Fibroblast of skin of right quadriceps (primary cell): ENCODE results near the gene CHRNE.

Source experiments
- DNase-seq: peaks from one replicate; pipeline ENCODE4 v3.0.0-alpha.2; 2013

Gene CHRNE

DNA sequence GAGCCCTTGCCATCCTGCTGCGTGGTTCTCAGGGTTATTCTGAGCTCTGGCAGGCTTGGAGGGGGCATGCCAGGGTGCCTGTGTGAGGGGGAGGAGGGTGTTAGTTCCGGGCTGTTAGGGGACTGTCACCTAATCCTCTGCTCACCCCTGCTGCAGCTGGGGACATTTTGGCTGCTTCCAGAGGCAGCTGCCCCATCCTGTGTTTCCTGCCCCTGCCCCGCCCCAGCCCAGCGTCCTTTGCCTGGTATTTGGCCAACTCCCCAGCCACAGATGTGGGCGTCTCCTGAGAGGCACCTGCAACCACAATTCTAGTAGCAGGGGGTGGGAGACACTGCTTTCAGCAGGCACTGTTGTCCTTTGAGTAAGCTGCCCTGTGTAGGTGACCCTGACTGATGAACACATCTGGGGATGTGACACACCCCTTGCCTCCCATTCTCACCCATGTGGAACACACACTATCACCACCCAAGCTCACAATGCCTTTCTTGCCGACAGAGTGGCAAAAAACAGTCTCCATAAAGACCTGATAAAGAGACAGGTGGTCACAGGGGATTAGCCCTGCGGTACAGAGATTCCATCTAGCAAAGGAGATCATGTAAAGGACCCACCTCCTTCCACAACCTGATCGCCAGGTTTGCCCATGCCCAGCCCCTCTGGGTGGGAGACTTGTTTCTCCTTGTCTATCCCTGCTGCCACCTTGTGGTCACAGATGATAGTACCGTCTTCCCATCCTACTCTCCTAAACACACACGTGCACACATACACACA lies at the start of gene CHRNE:
TSS of gene CHRNE (minus strand) at position 48 of the 768 bp plus-strand sequence. CDS start at position 13, 35 bp downstream.
- peak; percentile 60 for DNase-seq

DNA sequence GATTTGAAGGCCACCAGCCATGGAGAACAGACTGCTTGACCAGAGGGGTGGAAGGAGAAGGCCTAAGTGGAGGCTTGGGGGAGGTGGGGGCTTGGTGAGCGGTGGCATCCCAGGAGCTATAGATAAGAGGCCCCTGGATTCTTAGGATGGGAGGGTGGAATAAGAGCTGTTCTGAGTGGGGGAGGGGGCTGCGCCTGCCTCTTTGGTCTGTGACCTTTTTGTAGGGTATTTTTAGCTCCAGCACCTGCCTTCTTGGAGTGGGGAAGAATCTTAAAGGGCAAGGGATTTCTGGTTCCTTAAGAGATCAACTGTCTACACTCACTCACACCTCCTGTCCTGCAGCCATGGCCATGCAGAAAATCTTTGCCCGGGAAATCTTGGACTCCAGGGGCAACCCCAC lies 48.6 kb upstream of the CHRNE start:
- no peak for DNase-seq

DNA sequence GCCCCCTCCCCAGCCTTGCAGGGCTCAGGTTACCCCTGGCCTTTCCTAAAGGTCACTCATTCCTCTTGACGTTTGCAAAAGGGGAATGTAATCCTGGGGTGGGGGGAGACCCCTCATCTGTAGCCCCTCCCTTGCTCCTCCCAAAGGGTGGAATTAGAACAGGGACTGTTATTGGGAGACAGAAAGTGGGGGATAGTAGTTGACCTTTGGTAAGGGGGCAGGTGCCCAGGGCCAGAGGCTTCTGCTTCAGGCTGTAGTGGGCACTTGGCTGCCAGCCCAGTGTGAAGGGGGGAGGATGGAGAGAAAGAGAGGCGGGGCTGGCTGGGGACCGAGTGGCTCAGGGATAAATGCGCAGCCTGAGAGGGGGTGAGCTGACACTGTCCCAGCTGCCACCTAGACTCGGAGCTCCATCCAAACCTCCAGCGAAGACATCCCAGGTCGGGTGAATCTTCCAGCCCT lies 47.9 kb upstream of the CHRNE start, which contains the start of gene ENO3:
TSS of gene ENO3 (plus strand) at position 374 of the 459 bp plus-strand sequence. CDS start 711 bp downstream, outside the sequence.
- no peak for DNase-seq

DNA sequence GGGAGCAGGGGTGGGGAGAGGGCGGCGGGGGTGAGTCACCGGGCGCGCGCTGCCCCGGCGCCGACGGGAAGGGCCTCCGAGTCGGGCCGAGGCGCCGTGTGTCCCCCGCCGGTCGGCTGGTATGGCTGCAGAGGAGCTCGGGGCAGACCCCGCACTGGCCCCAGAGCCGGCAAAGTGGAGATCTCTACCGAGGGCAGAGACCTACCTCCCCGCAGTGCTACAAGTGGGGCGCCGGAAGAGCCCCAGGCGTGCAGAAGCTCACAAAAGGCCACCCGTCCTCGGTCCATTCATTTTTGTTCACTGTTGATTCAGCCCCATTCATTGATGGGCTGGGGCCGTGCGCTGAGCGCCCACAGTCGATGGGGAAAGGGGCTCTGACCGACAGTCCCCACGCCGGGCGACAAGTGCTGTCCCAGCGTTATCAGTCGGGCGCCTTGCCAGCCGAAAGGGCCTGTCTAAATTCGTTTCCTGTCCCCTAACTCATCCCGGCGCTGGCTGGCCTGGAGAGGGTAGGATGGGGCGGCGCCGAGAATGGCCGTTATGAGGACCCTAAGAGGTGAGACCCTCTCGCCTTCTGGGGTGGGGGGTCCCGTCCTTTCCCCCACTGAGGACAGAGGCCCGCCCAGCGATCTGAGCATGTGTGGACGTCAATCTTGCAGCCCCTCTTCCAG lies 47.3 kb upstream of the CHRNE start:
- DNase-seq = no peak

DNA sequence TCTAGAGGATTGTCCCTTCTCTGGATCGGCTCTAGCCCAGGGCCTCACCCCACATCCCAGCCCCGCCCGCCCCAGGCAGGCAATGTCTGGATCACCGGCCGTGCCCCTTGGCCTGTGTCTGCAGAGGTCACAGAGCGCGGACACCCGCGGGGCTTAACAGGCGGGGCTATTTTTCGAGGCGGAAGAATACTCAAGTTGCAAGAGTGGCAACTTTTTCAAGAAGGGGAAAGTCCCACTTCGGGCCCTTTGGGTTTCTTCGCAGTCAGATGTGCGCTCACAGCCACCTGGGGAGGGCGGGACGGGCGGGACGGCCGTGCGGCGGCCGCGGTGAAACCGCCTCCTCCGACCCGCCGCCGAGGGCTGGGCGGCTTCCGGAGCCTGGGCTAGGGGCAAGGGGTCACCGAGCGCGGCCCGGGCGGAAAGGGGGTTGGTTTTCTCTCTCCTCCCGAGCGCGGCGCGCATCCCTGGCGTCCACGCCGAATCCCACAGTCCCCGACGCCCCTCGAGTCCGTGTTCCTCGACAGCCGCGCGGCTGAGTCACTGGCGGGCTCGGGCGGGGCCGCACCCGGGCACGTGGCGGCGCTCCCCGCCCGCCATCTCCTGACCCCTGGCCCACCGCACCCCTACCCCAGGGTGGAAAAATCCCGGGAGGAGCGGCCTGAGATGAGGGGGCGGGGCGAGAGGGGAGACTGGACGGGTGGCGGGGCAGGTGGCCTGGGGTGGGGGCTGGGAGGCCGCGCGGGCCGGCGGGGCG lies 46.6 kb upstream of the CHRNE start:
- DNase-seq = peak; percentile 72

DNA sequence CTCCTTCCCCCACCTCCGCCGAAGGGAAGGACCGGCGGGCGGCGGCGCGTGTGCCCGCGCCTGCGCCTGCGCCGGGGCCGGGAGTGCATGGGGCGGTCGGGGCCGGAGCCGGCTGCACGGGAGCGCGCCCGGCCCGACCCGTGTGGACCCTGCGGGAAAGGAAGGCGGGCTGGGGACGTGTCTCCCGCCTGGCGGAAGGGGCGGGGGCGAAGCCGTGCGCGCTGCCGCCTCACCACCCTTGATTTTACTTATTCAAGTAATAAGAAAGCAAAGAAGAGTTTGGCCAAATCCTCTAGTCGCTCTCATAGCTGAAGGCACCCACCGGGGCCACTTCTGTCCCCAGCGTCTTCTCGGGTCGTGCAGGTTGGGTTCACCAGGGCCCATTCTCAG lies 46.0 kb upstream of the CHRNE start:
- peak; percentile 93 for DNase-seq

DNA sequence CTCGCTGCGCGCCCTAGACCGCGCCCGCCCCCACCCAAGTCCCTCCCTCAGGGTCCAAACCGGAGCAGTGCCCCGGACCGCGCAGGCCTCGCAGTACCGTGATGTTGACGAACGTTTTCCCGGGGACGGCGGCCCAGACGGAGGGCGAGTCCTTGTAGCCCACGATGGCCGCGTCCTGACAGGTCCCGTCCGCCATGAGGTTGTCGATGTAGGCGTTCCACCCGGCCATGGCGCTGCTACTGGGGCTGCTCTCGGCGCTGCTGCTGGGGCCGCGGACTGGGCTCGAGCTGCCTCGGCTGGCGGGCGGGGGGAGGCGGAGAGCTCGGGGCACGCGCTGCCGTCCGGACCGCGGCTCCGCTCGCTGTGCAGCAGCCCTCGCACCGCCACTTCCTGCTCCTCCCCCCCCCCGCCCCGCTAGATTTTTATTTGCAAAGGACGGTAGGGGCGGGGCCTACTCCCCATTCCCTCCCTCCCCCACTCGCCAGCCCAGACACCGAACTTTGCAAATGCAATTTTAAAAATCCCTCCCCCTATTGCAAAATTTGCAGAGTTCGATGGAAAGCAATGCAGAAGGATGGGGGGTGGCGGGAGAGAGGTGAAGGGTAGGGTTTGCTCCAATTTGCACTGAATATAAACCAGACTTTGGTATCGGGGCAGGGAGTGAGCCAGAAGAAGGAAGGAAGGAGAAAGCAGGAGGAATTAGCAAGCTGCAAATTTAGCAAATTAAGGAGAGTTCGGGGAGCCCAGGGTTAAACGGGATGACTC lies 45.5 kb upstream of the CHRNE start, which contains the start of gene PFN1:
TSS of gene PFN1 (minus strand) at position 365 of the 765 bp plus-strand sequence. CDS start at position 229, 136 bp downstream.
- peak; percentile 96 for DNase-seq

DNA sequence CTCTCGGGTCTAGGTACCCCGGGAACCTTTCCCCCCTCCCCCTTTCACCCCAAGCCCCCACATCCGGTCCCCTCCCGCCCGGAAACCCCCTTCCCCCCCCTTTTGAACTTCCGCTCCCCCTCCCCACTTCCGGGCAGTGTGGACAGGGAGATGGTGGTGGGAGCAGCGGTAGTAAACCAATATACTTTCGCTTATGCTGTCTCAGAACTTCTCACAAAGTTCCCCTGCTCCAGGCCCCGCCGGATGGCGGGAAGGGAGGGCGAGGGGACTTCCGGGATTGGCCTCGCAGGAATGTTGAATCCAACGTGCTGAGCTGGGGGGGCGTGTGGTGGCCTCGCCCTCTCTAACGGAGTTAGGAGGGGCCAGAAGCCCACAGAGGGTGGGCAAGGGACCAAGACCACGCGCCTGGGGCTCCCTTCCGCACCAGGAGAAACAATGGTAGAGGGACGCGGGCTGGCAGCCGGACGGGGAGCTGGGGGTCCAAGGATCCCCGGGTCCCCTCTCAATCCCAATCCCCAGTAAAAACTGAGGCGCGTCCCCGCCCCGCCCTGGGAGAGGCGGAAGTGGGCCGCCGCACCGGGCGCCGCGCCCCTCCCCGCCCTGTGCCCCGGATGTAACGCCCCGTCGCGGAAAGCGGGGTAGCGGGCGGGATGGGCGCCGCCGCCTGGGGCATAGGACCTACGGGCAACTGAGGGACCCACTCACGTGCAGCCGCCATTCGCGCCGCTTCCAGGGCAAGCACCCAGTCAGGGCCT lies 44.7 kb upstream of the CHRNE start:
- DNase-seq = peak; percentile 62

DNA sequence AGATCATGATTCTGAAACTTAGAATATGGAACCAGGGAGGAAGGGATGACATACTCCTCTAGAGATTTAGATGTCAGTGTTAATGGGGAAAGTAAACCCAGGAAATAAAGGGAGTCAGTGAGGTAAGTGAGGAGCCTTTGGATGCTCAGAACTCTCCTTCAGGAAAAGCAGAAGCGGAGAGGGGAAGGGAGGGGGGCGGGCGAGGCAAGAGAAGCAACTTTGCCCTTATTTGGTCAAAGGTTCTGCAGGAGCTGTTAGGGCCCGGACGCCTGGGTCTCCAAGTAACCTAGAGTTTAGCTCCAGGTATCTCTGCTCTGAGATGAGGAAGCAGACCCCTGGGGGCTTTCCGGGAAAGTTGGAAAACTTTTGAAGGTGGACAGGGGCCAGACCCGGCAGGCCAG lies 44.1 kb upstream of the CHRNE start:
- no peak for DNase-seq

DNA sequence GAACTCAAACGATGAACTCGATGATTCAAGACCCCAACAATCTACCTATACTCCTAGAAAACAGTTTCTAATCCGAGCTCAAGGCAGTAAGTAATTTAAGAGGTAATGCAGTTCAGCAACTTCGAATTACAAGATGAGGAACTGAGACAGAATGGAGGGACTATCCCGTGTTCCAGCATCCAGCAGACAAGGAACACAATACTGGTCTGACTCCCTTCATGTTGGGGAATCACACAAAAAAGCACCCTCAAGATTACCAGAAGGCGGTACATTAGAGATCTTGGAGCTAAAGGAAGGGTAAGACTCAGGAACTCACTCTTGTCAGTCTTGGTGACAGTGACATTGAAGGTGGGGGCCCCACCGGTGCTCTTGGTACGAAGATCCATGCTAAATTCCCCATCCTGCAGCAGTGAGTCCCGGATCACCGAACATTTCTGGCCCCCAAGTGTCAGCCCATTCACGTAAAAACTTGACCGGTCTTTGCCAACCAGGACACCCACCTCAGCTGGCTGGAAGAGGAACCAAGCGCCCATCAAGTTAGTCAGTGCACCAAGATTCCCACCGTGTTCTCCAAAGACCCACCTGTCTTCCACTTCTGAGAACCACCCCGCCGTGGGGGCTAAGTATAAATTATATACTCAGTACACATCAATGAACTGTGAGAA lies 43.5 kb upstream of the CHRNE start:
- DNase-seq = no peak

DNA sequence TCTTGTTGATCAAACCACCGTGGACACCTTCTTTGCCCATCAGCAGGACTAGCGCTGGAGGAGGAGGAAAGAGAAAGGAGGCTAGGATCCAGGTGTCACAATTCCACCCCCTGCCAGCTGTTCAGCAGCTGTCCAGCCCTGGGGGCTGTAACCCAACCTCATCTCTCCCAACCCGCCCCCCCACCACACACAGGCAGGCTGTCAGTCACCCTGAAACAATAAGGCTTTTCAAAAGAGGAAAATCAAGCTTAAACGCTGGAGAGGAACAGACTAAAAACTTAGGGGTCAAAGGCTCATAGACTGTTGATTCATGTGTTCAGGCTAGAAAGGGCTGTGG lies 43.0 kb upstream of the CHRNE start:
- DNase-seq = no peak

DNA sequence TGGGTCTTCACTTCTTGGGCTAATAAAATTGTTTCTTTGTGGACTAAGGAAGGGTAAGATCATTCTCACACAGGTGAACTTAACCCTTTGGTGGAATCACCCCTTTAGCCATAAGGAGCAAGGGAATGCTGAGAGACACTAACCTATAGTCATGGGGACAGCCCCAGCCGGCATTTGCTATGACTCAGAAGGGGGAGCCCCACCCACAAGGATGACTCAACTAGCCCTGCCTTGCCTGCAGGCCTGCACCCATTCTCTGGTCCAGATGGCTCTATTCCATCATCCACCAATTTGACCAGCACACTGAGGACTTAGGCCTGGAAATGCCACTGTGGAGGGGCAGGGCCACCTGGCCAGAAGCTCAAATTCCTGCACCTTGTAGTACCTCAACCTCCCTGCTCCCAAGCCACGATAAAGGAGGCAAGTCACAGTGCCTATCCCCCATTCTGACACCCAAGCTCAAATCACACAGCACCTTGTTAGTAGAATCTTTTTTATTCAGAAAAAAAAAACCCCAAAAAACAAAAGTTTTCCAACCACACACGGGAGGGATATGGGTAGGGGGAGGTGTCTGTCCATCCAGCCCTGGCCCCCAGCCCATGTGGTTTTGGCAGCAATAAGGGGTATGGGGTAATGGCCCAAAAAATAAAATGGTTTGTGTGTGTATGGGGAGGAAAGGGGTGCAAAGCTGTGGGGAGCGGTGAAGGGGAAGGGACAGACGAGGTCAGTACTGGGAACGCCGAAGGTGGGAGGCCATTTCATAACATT lies 42.5 kb upstream of the CHRNE start:
- DNase-seq = peak; percentile 88

DNA sequence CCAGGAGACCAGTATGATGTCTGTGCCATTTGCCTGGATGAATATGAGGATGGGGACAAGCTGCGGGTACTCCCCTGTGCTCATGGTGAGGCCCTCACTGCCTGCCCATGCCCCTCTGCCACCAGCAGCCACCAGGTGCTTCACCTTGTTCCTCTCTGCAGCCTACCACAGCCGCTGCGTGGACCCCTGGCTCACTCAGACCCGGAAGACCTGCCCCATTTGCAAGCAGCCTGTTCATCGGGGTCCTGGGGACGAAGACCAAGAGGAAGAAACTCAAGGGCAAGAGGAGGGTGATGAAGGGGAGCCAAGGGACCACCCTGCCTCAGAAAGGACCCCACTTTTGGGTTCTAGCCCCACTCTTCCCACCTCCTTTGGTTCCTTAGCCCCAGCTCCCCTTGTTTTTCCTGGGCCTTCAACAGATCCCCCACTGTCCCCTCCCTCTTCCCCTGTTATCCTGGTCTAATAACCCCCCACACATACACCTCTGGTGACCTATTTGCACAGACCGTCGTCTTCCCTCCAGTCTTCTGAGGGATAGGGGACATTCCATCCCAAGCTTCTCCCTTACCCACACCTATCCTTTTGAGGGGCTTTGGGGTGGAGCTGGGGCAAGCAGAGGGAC lies 41.8 kb upstream of the CHRNE start:
- DNase-seq = no peak

DNA sequence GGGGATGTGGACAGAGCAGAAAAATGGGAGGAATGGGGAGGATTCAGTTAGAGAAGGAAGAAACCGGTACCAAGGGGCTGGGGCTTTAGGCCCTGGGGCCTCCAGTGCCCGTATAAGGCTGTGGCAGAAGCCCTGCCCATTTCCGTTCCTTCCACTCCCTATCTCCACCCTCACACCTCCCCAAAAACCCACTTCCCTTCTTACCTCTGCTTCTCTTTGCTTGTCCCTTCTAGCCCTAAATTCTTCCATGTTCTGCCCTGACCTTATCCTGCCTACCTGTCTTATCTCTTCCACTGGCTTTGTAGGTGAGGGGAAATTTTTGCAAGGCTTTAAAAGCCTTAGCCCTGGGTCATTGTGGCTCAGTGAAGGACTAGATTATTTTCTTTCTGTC lies 41.3 kb upstream of the CHRNE start:
- DNase-seq = no peak

DNA sequence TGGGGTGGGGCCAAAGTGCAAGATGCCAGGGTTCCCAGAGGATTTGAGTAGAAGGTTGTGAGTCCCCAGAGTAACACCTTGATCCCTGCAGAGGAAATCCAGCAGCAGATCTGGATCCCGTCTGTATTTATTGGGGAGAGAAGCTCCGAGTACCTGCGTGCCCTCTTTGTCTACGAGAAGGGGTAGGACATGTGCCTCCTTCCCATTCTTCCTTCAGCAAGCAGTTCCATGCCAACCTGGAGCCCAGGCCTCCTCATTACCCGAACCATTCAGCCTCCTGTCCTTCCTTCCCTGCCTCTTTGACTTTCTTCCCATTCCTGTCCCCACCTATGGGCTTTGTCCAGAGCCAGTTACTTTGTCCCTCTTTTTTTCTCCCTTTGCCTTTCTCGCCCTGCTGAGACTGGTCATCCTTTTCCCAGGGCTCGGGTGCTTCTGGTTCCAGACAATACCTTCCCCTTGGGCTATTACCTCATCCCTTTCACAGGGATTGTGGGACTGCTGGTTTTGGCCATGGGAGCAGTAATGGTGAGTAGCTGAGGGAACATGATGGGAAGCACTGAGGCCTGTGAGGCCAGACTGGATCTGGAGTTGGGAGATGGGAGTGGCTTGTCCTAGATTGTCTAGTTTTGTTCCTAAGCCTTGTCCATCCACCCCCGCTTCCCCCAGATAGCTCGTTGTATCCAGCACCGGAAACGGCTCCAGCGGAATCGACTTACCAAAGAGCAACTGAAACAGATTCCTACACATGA lies 40.0 kb upstream of the CHRNE start:
- DNase-seq = no peak

DNA sequence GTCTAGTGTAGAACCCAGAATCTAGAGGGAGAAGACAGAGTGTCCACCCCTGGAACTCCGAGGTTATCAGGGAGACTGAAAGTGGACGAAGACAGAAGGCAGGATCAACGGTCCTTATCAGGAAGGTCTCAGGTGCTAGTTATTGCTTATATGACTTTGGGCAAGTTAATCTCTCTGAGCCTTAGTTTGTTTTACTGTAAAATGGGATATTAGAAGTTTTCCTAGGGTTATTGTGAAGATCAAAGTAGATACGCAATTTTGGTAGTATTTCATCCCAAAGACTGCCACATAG lies 38.4 kb upstream of the CHRNE start:
- no peak for DNase-seq

DNA sequence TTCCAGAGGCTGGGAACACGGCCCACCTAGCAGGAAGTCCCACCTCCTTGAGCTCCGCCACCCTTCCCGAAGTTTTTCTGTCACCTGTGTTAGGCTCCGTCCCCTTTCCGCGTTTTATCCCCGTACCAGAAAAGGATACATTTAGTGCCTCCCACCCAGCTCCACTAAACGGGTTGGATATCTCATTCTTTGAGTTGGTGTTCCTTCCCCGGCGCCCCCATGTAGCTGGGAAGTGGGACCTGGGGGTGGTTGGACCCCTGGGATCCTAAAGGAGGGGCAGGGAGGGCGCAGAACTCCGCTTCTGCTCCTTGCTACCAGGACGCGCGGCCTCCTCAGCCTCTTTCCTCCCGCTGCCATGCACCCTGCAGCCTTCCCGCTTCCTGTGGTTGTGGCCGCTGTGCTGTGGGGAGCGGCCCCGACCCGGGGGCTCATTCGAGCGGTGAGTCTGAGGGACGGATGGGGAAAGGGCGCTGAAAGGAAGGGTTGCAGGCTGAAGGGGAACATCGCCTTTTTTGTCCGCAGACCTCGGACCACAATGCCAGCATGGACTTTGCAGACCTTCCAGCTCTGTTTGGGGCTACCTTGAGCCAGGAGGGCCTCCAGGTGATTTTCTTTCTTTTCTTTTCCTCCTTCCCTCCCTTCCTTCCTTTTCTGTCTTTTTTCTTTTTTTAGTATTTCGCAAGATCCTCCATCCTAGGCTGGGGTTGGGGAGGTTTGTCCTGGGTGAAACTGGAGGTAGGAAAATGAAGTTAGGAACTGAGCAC lies 37.8 kb upstream of the CHRNE start:
- no peak for DNase-seq

DNA sequence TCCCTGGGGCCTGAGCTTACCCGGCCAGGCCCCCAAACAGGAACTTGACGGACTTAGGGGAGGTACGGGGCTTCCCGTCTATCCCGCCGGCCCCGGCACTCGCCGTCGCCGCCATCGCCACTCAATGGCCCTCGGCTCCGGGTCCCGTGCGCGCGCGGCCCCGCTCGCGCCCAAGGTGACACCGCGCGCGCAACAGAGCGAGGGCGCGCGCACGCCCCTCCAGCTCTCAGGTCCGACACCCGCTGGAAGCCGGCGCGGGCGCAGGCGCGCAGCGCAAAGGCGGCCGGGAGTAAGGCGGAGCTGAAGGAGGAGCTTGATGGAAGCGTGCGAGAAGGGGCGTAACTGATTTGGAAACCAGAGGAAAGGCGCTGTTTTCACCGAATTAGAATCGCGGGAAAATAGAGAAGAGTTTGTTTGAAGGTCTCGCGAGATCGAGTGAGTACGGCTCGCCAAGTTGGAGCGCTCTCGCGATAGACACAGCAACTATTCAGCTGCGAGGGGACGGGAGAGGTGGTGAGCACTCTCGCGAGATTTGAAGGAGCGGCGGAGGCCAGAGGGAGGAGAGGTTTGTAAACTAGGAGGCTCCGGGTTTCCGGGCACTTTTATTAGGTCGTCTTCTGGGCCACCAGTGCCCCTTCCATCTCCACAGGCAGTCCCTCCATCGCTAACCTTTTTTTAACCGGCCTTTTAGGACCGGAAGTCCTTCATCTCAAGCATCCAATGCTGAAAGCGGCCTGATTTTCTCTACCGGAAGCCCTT lies 37.1 kb upstream of the CHRNE start, which contains the start of the genes RNF167 and SLC25A11:
TSS of gene RNF167 (plus strand) at position 473 of the 759 bp plus-strand sequence. CDS start 642 bp downstream, outside the sequence.
TSS of gene SLC25A11 (minus strand) at position 251 of the 759 bp plus-strand sequence. CDS start at position 115, 136 bp downstream.
- peak; percentile 100 for DNase-seq
